ENCODE measurements around the gene MYMX.

The MYMX gene

GRCh38 chr6:44266347-44266746 is 49.6 kb downstream of the MYMX start:
- no peak overlapping the region for H3K4me3 ChIP-seq (replicated peaks in 1 of 2; ENCODE audit: low read depth in 2 of 2, low read length in 2 of 2)
- no peak for DNase-seq (ENCODE audit: low read depth in 2 of 2)
- no peak for TF ChIP-seq CTCF (IDR thresholded peaks at IDR 0.05; ENCODE audit: low read depth, low read length)

- no peak for TF ChIP-seq CTCF (IDR thresholded peaks at IDR 0.05; ENCODE audit: low read depth, low read length)
- DNase-seq (ENCODE audit: low read depth in 2 of 2): no peak
- H3K4me3 ChIP-seq (replicated peaks in 1 of 2; ENCODE audit: low read depth in 2 of 2, low read length in 2 of 2): no peak overlapping the region
Observed at GRCh38 chr6:44267252-44267651, 50.5 kb downstream of the MYMX start.
